H1 (cell line): Measurements from ENCODE around the gene PGM2L1. TPM values are rescaled to one million over a fixed set of nuclear protein-coding genes. Genes with fewer than 3 reads are reported as not detected.

Experiments used
- CTCF ChIA-PET: fragments of 300-600 bp; sonication (Branson Sonifier 250); formaldehyde crosslinking; loops from one replicate; lab custom pipeline; 2021; ENCODE audit not compliant: partially characterized antibody; lab: Charles Lee
- POLR2A ChIA-PET: fragments of 300-600 bp; sonication (Branson Sonifier 250); formaldehyde crosslinking; loops from one replicate; lab custom pipeline; 2021; ENCODE audit warnings: inconsistent platforms; ENCODE audit not compliant: partially characterized antibody; lab: Charles Lee
- DNase-seq, 2 experiments: peaks; one replicate each; pipeline versions ENCODE4 v3.0.0 to v3.0.0-alpha.2; 2010 to 2022; ENCODE audit warnings: low spot score in 2 of 2, low read depth in 1 of 2, mixed read lengths in 1 of 2
- FAIRE-seq: peaks from 2 replicates; lab custom pipeline; 2011; peaks lifted over from hg19 to GRCh38; lab: Jason Lieb, UNC
- H2AFZ ChIP-seq: 2 replicates; pipeline ENCODE4 v1.8.1; 2012; ENCODE audit warnings: low read length, inconsistent platforms
- H2AK5ac ChIP-seq: 2 replicates; pipeline ENCODE4 v1.6.1; 2013; ENCODE audit warnings: low read depth, low read length
- H2BK120ac ChIP-seq: replicated peaks from 2 replicates; pipeline ENCODE3; 2013; ENCODE audit warnings: low read depth, low read length, inconsistent platforms
- H2BK12ac ChIP-seq: 2 replicates; pipeline ENCODE4 v1.6.1; 2013; ENCODE audit warnings: low read depth, low read length
- H2BK15ac ChIP-seq: 2 replicates; pipeline ENCODE4 v1.6.1; 2013; ENCODE audit warnings: low read length
- H2BK20ac ChIP-seq: 2 replicates; pipeline ENCODE4 v1.6.1; 2013; ENCODE audit warnings: low read length
- H2BK5ac ChIP-seq: 2 replicates; pipeline ENCODE4 v1.6.1; 2013; ENCODE audit warnings: low read depth, low read length
- H3K14ac ChIP-seq: 2 replicates; pipeline ENCODE4 v1.6.1; 2013; ENCODE audit warnings: inconsistent platforms; ENCODE audit not compliant: insufficient read length
- H3K18ac ChIP-seq: 2 replicates; pipeline ENCODE4 v1.6.1; 2013; ENCODE audit warnings: low read length; ENCODE audit errors: extremely low read depth
- H3K23ac ChIP-seq: 2 replicates; pipeline ENCODE4 v1.6.1; 2013; ENCODE audit warnings: inconsistent platforms; ENCODE audit not compliant: insufficient read length
- H3K23me2 ChIP-seq: 2 replicates; pipeline ENCODE4 v1.6.1; 2013; ENCODE audit warnings: low read depth, low read length
- H3K27ac ChIP-seq: 2 replicates; pipeline ENCODE4 v1.6.1; 2011; ENCODE audit warnings: low read depth, low read length, inconsistent platforms
- H3K27me3 ChIP-seq, 4 experiments: replicated peaks in 1 of 4; 1 replicate in 1 of 4; 2 replicates in 3 of 4; pipeline versions ENCODE4 v1.6.1 to v1.8.1; 2011 to 2013; ENCODE audit warnings: low read length in 3 of 4, mild to moderate bottlenecking in 3 of 4, inconsistent platforms in 2 of 4, mixed read lengths in 2 of 4, moderate library complexity in 1 of 4; ENCODE audit not compliant: control insufficient read depth in 3 of 4, insufficient read depth in 3 of 4; ENCODE audit errors: extremely low read depth in 1 of 4
- H3K36me3 ChIP-seq, 4 experiments: 2 replicates each; pipeline versions ENCODE4 v1.6.1 to v1.8.1; 2011 to 2013; ENCODE audit warnings: mild to moderate bottlenecking in 4 of 4, low read length in 3 of 4, moderate library complexity in 2 of 4, control low read depth in 1 of 4, inconsistent platforms in 1 of 4; ENCODE audit not compliant: insufficient read depth in 4 of 4, control insufficient read depth in 2 of 4
- H3K4ac ChIP-seq: replicated peaks from 2 replicates; pipeline ENCODE3; 2013; ENCODE audit warnings: low read length, low read depth, mixed read lengths, inconsistent platforms; ENCODE audit not compliant: insufficient read length
- H3K4me1 ChIP-seq, 4 experiments: replicated peaks in 1 of 4; 1 replicate in 1 of 4; 2 replicates in 3 of 4; pipeline versions ENCODE4 v1.6.1 to v1.8.1; 2011 to 2013; ENCODE audit warnings: low read length in 3 of 4, inconsistent platforms in 2 of 4, mixed read lengths in 1 of 4; ENCODE audit not compliant: insufficient read depth in 4 of 4, control insufficient read depth in 3 of 4
- H3K4me2 ChIP-seq, 2 experiments: 2 replicates each; pipeline versions ENCODE4 v1.6.1 to v1.8.1; 2011 to 2013; ENCODE audit warnings: low read depth in 2 of 2, low read length in 2 of 2, control low read depth in 1 of 2, inconsistent platforms in 1 of 2, mild to moderate bottlenecking in 1 of 2; ENCODE audit not compliant: insufficient read depth in 1 of 2
- H3K4me3 ChIP-seq, 4 experiments: fragments of 200-600, 300-600 bp in 1 of 4; sonication (generic), shearing (Covaris generic), sonication (Bioruptor Twin) in 1 of 4; 2 replicates each; pipeline versions ENCODE4 v1.5.1 to v1.8.1; 2011 to 2016; ENCODE audit warnings: low read length in 4 of 4, low read depth in 3 of 4, control low read depth in 2 of 4, inconsistent platforms in 2 of 4, mild to moderate bottlenecking in 2 of 4, mixed read lengths in 1 of 4, moderate library complexity in 1 of 4; ENCODE audit not compliant: insufficient read depth in 2 of 4; ENCODE audit errors: extremely low read depth in 1 of 4
- H3K56ac ChIP-seq: replicated peaks from 2 replicates; pipeline ENCODE3; 2013; ENCODE audit warnings: low read depth, mild to moderate bottlenecking, mixed read lengths, low read length, inconsistent platforms; ENCODE audit not compliant: insufficient read length
- H3K79me1 ChIP-seq: 2 replicates; pipeline ENCODE4 v1.6.1; 2013; ENCODE audit warnings: low read depth, low read length, control low read depth
- H3K79me2 ChIP-seq, 2 experiments: 2 replicates each; pipeline versions ENCODE4 v1.6.1 to v1.8.1; 2012 to 2013; ENCODE audit warnings: low read length in 2 of 2, mild to moderate bottlenecking in 2 of 2, inconsistent platforms in 1 of 2; ENCODE audit not compliant: insufficient read depth in 2 of 2, control insufficient read depth in 1 of 2
- H3K9ac ChIP-seq, 4 experiments: replicated peaks in 1 of 4; 1 replicate in 1 of 4; 2 replicates in 3 of 4; pipeline versions ENCODE4 v1.6.1 to v1.8.1; 2011 to 2013; ENCODE audit warnings: low read depth in 3 of 4, low read length in 3 of 4, control low read depth in 2 of 4, mild to moderate bottlenecking in 2 of 4, moderate library complexity in 2 of 4, inconsistent platforms in 1 of 4; ENCODE audit errors: extremely low read depth in 1 of 4
- H3K9me3 ChIP-seq, 2 experiments: 2 replicates each; pipeline versions ENCODE4 v1.6.1 to v1.8.1; 2012 to 2013; ENCODE audit warnings: mild to moderate bottlenecking in 2 of 2, moderate library complexity in 2 of 2, control low read depth in 1 of 2, inconsistent platforms in 1 of 2, low read depth in 1 of 2, low read length in 1 of 2, mixed read lengths in 1 of 2; ENCODE audit not compliant: insufficient read depth in 2 of 2
- H4K20me1 ChIP-seq, 2 experiments: replicated peaks in 1 of 2; 2 replicates each; pipeline versions ENCODE3 to v1.8.1; 2011 to 2013; ENCODE audit warnings: inconsistent platforms in 2 of 2, low read length in 2 of 2, mild to moderate bottlenecking in 1 of 2; ENCODE audit not compliant: insufficient read depth in 2 of 2, control insufficient read depth in 1 of 2
- H4K5ac ChIP-seq: 2 replicates; pipeline ENCODE4 v1.6.1; 2013; ENCODE audit warnings: low read length, low read depth, mixed read lengths, inconsistent platforms; ENCODE audit not compliant: insufficient read length
- H4K8ac ChIP-seq: 2 replicates; pipeline ENCODE4 v1.8.0; 2013; ENCODE audit warnings: mild to moderate bottlenecking, moderate library complexity, low read length, inconsistent platforms; ENCODE audit not compliant: insufficient read depth; ENCODE audit errors: extremely low read depth
- H4K91ac ChIP-seq: replicated peaks from 2 replicates; pipeline ENCODE3; 2013; ENCODE audit warnings: low read length, mixed read lengths, inconsistent platforms; ENCODE audit not compliant: insufficient read length
- ASH2L ChIP-seq: fragments of 200-600, 300-600 bp; sonication (generic); IDR thresholded peaks from one replicate; pipeline ENCODE4 v1.7.1; 2017; ENCODE audit warnings: low read length
- CHD2 ChIP-seq: IDR thresholded peaks from 2 replicates; pipeline ENCODE4 v1.6.1; 2012; ENCODE audit warnings: low read length, improper control_type of control experiment
- E2F6 ChIP-seq: IDR thresholded peaks from 2 replicates; pipeline ENCODE4 v1.6.1; 2012; ENCODE audit warnings: inconsistent platforms
- HDAC2 ChIP-seq, 2 experiments: fragments of 300-600 bp in 1 of 2; sonication (generic) in 1 of 2; IDR thresholded peaks; 2 replicates each; pipeline ENCODE4 v1.6.1; 2011 to 2012; ENCODE audit warnings: low read depth in 2 of 2, low read length in 2 of 2, mild to moderate bottlenecking in 2 of 2, moderate library complexity in 2 of 2, borderline replicate concordance in 1 of 2, inconsistent platforms in 1 of 2
- KDM1A ChIP-seq: fragments of 200-600, 300-600 bp; sonication (generic); IDR thresholded peaks from 2 replicates; pipeline ENCODE4 v1.7.1; 2016; ENCODE audit warnings: mild to moderate bottlenecking, low read length, borderline replicate concordance
- POLR2A ChIP-seq, 2 experiments: IDR thresholded peaks; 1 replicate in 1 of 2; 2 replicates in 1 of 2; pipeline ENCODE4 v1.6.1; 2011; ENCODE audit warnings: low read depth in 2 of 2, low read length in 2 of 2, mild to moderate bottlenecking in 2 of 2; ENCODE audit errors: control extremely low read depth in 1 of 2
- TAF1 ChIP-seq: IDR thresholded peaks from 2 replicates; pipeline ENCODE4 v1.6.1; 2011; ENCODE audit warnings: mild to moderate bottlenecking, low read depth, low read length
- WGBS, 2 experiments: shearing (Covaris generic) in 1 of 2; methylation state at CpG; one replicate each; pipeline versions ENCODE4 v1.1.6 to v1.1.7; 2013 to 2015; ENCODE audit warnings: low lambda C conversion rate in 2 of 2, mixed read lengths in 2 of 2, inconsistent platforms in 1 of 2, low coverage in 1 of 2, missing lambda C conversion rate in 1 of 2; ENCODE audit not compliant: insufficient replicate concordance in 2 of 2, insufficient coverage in 1 of 2, insufficient read length in 1 of 2; ENCODE audit errors: extremely low coverage in 1 of 2, missing lambda C conversion rate in 1 of 2; 5-methylcytosine and 5-hydroxymethylcytosine counted together
- polyA plus RNA-seq, 7 experiments: library from polyadenylated mRNA; depleted of rRNA in 3 of 7; stranded (reverse) in 5 of 7; unstranded in 2 of 7; fragments of >200 nt in 5 of 7; fragments of 200-250 nt in 2 of 7; gene quantifications; 1 replicate in 5 of 7; 2 replicates in 1 of 7; 4 replicates in 1 of 7; pipeline versions ENCODE4 v1.2.1 to v1.2.3, GENCODE V29; 2011 to 2013; ENCODE audit warnings: missing spikeins in 2 of 7, mixed read lengths in 2 of 7
- total RNA-seq: library from RNA; stranded (reverse); fragmentation: NEBNext Ultra II Directional; extraction: Animal tissue kit (Norgen Biotek cat#: 25700); gene quantifications from 2 replicates; pipeline ENCODE4 v1.2.1, GENCODE V29; 2021

The PGM2L1 gene
- total and polyA plus RNA-seq, 2 of the 8 experiments (the other 6 are each of a cell fraction or from before 2014, with no cell fraction given): 5.0 to 42.7 TPM

- Histone ChIP-seq H3K9ac (no peak overlapping the region), H3K56ac (no peak overlapping the region), H3K14ac (no peak overlapping the region), H3K23ac (no peak overlapping the region), H4K8ac (no peak overlapping the region), H3K27ac (no peak overlapping the region), H3K23me2 (no peaks in the 10 kb centered on the region), H4K5ac (no peak overlapping the region), H2AK5ac (no peak overlapping the region), H3K9me3 (peaks cover 0 to 2% of the 10 kb centered on the region in 2 experiments; a peak in 1 of 4 replicates), H4K20me1 (no peaks in the 10 kb centered on the region), H3K4ac (no peak overlapping the region), H3K4me1 (no peaks in the 10 kb centered on the region), H2BK5ac (no peak overlapping the region), H3K27me3 (no peaks in the 10 kb centered on the region)
- CTCF ChIA-PET: interaction anchor here (1.1 kb wide), 1 partner anchor 33 kb away, joined by 4 read pairs; no protein-coding TSS in a partner anchor
- no peak for TF ChIP-seq POLR2A (IDR thresholded peaks at IDR 0.05; ENCODE audit: control extremely low read depth in 1 of 2, low read depth in 2 of 2, low read length in 2 of 2)
- TF ChIP-seq ASH2L: no peak
- TF ChIP-seq KDM1A: no peak
- no peak for TF ChIP-seq HDAC2 (IDR thresholded peaks at IDR 0.05; ENCODE audit: borderline replicate concordance in 1 of 2, low read depth in 2 of 2, low read length in 2 of 2)
- no peak for TF ChIP-seq TAF1
- no peak for TF ChIP-seq CHD2
- no peak for TF ChIP-seq E2F6
- TF ChIP-seq, all 59 proteins: peak for 0
- H4K91ac ChIP-seq: no peak overlapping the region
- POLR2A ChIA-PET: no interaction called here
- H2BK120ac ChIP-seq: no peak overlapping the region
- DNase-seq (no peak), FAIRE-seq (no peak)
- H2BK15ac ChIP-seq: no peak overlapping the region
- no peak overlapping the region for H2BK20ac ChIP-seq
- H3K4me3 ChIP-seq: no peak overlapping the region
- 92% methylated on average over 1 of the region's 1 CpG; no CpG with 5 or more reads in 1 of the 2 experiments for WGBS, 2 experiments
- no peaks in the 10 kb centered on the region for H3K79me1 ChIP-seq
- no peak overlapping the region for H3K4me2 ChIP-seq
- H2AFZ ChIP-seq: no peak overlapping the region
- H3K36me3 ChIP-seq: peaks cover 3 to 9% (median 5%) of the 10 kb centered on the region in 4 experiments; a peak in 5 of 8 replicates
- H2BK12ac ChIP-seq: no peak overlapping the region
- H3K18ac ChIP-seq: no peak overlapping the region
- no peaks in the 10 kb centered on the region for H3K79me2 ChIP-seq
Observed at GRCh38 chr11:74333193-74333592, 65.0 kb downstream of the PGM2L1 start.
